ENCODE measurements around the gene PPIL3. TPM values are rescaled to one million over a fixed set of nuclear protein-coding genes. Genes with fewer than 3 reads are reported as not detected.

The PPIL3 gene
- total and polyA plus RNA-seq, 9 of the 15 experiments (the other 6 are each of a cell fraction or from before 2014, with no cell fraction given), result 22.4 to 66.2 (median 49.0) TPM

- peak; percentile 64 for TF ChIP-seq SMC3 (conservative IDR thresholded peaks at IDR 0.05; ENCODE audit: insufficient read depth, low read depth, low read length)
- TF ChIP-seq, protein P1, sequence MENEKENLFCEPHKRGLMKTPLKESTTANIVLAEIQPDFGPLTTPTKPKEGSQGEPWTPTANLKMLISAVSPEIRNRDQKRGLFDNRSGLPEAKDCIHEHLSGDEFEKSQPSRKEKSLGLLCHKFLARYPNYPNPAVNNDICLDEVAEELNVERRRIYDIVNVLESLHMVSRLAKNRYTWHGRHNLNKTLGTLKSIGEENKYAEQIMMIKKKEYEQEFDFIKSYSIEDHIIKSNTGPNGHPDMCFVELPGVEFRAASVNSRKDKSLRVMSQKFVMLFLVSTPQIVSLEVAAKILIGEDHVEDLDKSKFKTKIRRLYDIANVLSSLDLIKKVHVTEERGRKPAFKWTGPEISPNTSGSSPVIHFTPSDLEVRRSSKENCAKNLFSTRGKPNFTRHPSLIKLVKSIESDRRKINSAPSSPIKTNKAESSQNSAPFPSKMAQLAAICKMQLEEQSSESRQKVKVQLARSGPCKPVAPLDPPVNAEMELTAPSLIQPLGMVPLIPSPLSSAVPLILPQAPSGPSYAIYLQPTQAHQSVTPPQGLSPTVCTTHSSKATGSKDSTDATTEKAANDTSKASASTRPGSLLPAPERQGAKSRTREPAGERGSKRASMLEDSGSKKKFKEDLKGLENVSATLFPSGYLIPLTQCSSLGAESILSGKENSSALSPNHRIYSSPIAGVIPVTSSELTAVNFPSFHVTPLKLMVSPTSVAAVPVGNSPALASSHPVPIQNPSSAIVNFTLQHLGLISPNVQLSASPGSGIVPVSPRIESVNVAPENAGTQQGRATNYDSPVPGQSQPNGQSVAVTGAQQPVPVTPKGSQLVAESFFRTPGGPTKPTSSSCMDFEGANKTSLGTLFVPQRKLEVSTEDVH (IDR thresholded peaks at IDR 0.05; ENCODE audit: low read depth, partially characterized antibody), result peak; percentile 22
- TF ChIP-seq REST (IDR thresholded peaks at IDR 0.05; ENCODE audit: borderline replicate concordance), result peak; percentile 53; the same call in 1 of the 2 replicates
- no peak for TF ChIP-seq REST (CRISPR knock-in tag; IDR thresholded peaks at IDR 0.05; ENCODE audit: low read depth)
- TF ChIP-seq MEIS2 (IDR thresholded peaks at IDR 0.05; ENCODE audit: partially characterized antibody), result peak; percentile 5
Observed at GRCh38 chr2:200901459-200902072, 12.7 kb upstream of the PPIL3 start (continued).
